B cell (primary cell): ENCODE results near the gene ARHGEF4. TPM values are rescaled to one million over a fixed set of nuclear protein-coding genes. Genes with fewer than 3 reads are reported as not detected.

Experiments used
- ATAC-seq: fragments of 200-7000 bp; cut with Tn5 transposase; one replicate; pipeline ENCODE4 v1.10.0; 2021; ENCODE audit warnings: low read depth, mild to moderate bottlenecking, moderate number of reproducible peaks, moderate library complexity
- CTCF ChIA-PET: fragments of 350-600 bp; sonication (Branson Sonifier 250); formaldehyde crosslinking; loops from one replicate; lab custom pipeline; 2021; ENCODE audit warnings: antibody characterized with exemption, inconsistent platforms; lab: Charles Lee
- POLR2A ChIA-PET: fragments of 350-600 bp; sonication (Branson Sonifier 250); formaldehyde crosslinking; loops from one replicate; lab custom pipeline; 2021; ENCODE audit warnings: antibody characterized with exemption; lab: Charles Lee
- DNase-seq: peaks from one replicate; pipeline ENCODE4 v3.0.0; 2013
- H2AFZ ChIP-seq: 2 replicates; pipeline ENCODE4 v1.6.1; 2012; ENCODE audit warnings: mild to moderate bottlenecking, low read depth, low read length; ENCODE audit not compliant: insufficient read depth, poor library complexity, severe bottlenecking
- H3K27ac ChIP-seq, 2 donors: 1 replicate in 1 of 2; 2 replicates in 1 of 2; pipeline ENCODE4 v1.5.1; 2012 to 2013; ENCODE audit warnings: low read length in 2 of 2, mild to moderate bottlenecking in 2 of 2, moderate library complexity in 1 of 2
- H3K27me3 ChIP-seq, 4 experiments: fragments of 200-600 bp in 1 of 4; sonication (generic) in 1 of 4; replicated peaks in 1 of 4; 1 replicate in 2 of 4; 2 replicates in 2 of 4; pipeline versions ENCODE4 v1.6.1 to v1.7.0; 2013 to 2016; ENCODE audit warnings: low read length in 3 of 4, mild to moderate bottlenecking in 2 of 4, mixed read lengths in 1 of 4, moderate library complexity in 1 of 4; ENCODE audit not compliant: insufficient read depth in 4 of 4, control insufficient read depth in 3 of 4; ENCODE audit errors: control extremely low read depth in 1 of 4
- H3K36me3 ChIP-seq, 2 experiments: replicated peaks in 1 of 2; 1 replicate in 1 of 2; 2 replicates in 1 of 2; pipeline versions ENCODE4 v1.6.1 to v1.7.1; 2013; ENCODE audit warnings: low read length in 1 of 2; ENCODE audit not compliant: insufficient read depth in 2 of 2, control insufficient read depth in 1 of 2; ENCODE audit errors: control extremely low read depth in 1 of 2, extremely low read depth in 1 of 2
- H3K4me1 ChIP-seq, 2 donors: fragments of 200-600 bp in 1 of 2; sonication (generic) in 1 of 2; 1 replicate in 1 of 2; 2 replicates in 1 of 2; pipeline versions ENCODE4 v1.5.1 to v1.6.1; 2013 to 2017; ENCODE audit warnings: low read length in 2 of 2; ENCODE audit not compliant: control insufficient read depth in 2 of 2, insufficient read depth in 2 of 2
- H3K4me2 ChIP-seq: replicated peaks from 2 replicates; pipeline ENCODE3; 2012; ENCODE audit warnings: mild to moderate bottlenecking, low read depth, low read length; ENCODE audit not compliant: poor library complexity, severe bottlenecking
- H3K4me3 ChIP-seq, 5 experiments: fragments of 200-600 bp in 1 of 5; sonication (generic) in 1 of 5; 1 replicate in 3 of 5; 2 replicates in 2 of 5; pipeline versions ENCODE4 v1.5.1 to v1.7.0; 2011 to 2016; ENCODE audit warnings: low read length in 4 of 5, mild to moderate bottlenecking in 4 of 5, low read depth in 2 of 5, control low read depth in 1 of 5, moderate library complexity in 1 of 5; ENCODE audit not compliant: insufficient read depth in 1 of 5; ENCODE audit errors: control extremely low read depth in 1 of 5, extremely low read depth in 1 of 5
- H3K79me2 ChIP-seq: fragments of 200-600 bp; sonication (generic); one replicate; pipeline ENCODE4 v1.6.0; 2016; ENCODE audit warnings: low read length; ENCODE audit not compliant: control insufficient read depth, insufficient read depth
- H3K9ac ChIP-seq: fragments of 200-600 bp; sonication (generic); 2 replicates; pipeline ENCODE4 v1.6.1; 2017; ENCODE audit warnings: mild to moderate bottlenecking, low read length, moderate library complexity
- H3K9me3 ChIP-seq, 3 donors: one replicate each; pipeline versions ENCODE4 v1.6.1 to v1.7.1; 2013; ENCODE audit warnings: low read length in 2 of 3; ENCODE audit not compliant: control insufficient read depth in 2 of 3, insufficient read depth in 1 of 3; ENCODE audit errors: control extremely low read depth in 1 of 3
- H4K20me1 ChIP-seq: 2 replicates; pipeline ENCODE4 v1.6.0; 2012; ENCODE audit warnings: mild to moderate bottlenecking, low read length; ENCODE audit not compliant: insufficient read depth, control insufficient read depth, poor library complexity, severe bottlenecking
- H3K27ac Mint-ChIP-seq: one replicate; pipeline ENCODE4 v1.8.0; 2021; ENCODE audit warnings: mixed read lengths
- H3K27me3 Mint-ChIP-seq: one replicate; pipeline ENCODE4 v1.8.0; 2021; ENCODE audit warnings: mixed read lengths
- H3K4me1 Mint-ChIP-seq: one replicate; pipeline ENCODE4 v1.8.0; 2021; ENCODE audit warnings: mixed read lengths
- H3K4me3 Mint-ChIP-seq: one replicate; pipeline ENCODE4 v1.8.0; 2021; ENCODE audit warnings: mixed read lengths
- H3K9me3 Mint-ChIP-seq: one replicate; pipeline ENCODE4 v1.8.0; 2022; ENCODE audit warnings: mixed read lengths; ENCODE audit not compliant: insufficient read depth
- EZH2 ChIP-seq: IDR thresholded peaks from 2 replicates; pipeline ENCODE4 v1.6.1; 2012; ENCODE audit warnings: borderline replicate concordance, low read depth, mild to moderate bottlenecking, moderate library complexity, low read length; ENCODE audit not compliant: insufficient read depth, poor library complexity, severe bottlenecking
- WGBS: methylation state at CpG from one replicate; pipeline ENCODE4 v1.1.5; 2013; ENCODE audit warnings: missing lambda C conversion rate; ENCODE audit not compliant: insufficient coverage; 5-methylcytosine and 5-hydroxymethylcytosine counted together
- intact Hi-C: fragments of 100-400 bp; cut with micrococcal nuclease; formaldehyde crosslinking; loops from one replicate; pipeline ENCODE4 v1.10.0; 2022
- polyA plus RNA-seq: library from polyadenylated mRNA; depleted of rRNA; stranded (reverse); fragments of >200 nt; gene quantifications from 2 replicates; pipeline ENCODE4 v1.2.3, GENCODE V29; 2012
- total RNA-seq, 2 donors: library from RNA; stranded (reverse); fragments of 120-200 nt in 1 of 2; gene quantifications; 1 replicate in 1 of 2; 2 replicates in 1 of 2; pipeline versions ENCODE4 v1.2.3 to v1.2.4, GENCODE V29; 2013 to 2022
- TF ChIP-seq, protein P1 (sequence below): fragments of 200-600 bp; IDR thresholded peaks from one replicate; pipeline ENCODE4 v1.8.0; 2022; ENCODE audit warnings: antibody characterized with exemption, mild to moderate bottlenecking

The ARHGEF4 gene
- total and polyA plus RNA-seq, 2 donors (not counting 1 experiment from before 2014, with no cell fraction given), result 2.1 TPM; not detected in 1

- H3K27ac Mint-ChIP-seq, result no peak overlapping the region
- peaks cover 0 to 26% (median 2%) of the 10 kb centered on the region in 4 experiments for H3K27me3 ChIP-seq
- H2AFZ ChIP-seq, result no peak overlapping the region
- H4K20me1 ChIP-seq, result no peaks in the 10 kb centered on the region
- peaks cover 2% of the 10 kb centered on the region for H3K9me3 Mint-ChIP-seq
- ChIA-PET CTCF (no interaction called here), POLR2A (no interaction called here)
- H3K9me3 ChIP-seq, result peaks cover 0 to 9% (median 0%) of the 10 kb centered on the region in 3 donors
- WGBS, result 78% methylated on average over 4 of the region's 4 CpGs
- no peak overlapping the region for H3K4me2 ChIP-seq
- ATAC-seq (no peak), DNase-seq (no peak)
- TF ChIP-seq, protein P1, sequence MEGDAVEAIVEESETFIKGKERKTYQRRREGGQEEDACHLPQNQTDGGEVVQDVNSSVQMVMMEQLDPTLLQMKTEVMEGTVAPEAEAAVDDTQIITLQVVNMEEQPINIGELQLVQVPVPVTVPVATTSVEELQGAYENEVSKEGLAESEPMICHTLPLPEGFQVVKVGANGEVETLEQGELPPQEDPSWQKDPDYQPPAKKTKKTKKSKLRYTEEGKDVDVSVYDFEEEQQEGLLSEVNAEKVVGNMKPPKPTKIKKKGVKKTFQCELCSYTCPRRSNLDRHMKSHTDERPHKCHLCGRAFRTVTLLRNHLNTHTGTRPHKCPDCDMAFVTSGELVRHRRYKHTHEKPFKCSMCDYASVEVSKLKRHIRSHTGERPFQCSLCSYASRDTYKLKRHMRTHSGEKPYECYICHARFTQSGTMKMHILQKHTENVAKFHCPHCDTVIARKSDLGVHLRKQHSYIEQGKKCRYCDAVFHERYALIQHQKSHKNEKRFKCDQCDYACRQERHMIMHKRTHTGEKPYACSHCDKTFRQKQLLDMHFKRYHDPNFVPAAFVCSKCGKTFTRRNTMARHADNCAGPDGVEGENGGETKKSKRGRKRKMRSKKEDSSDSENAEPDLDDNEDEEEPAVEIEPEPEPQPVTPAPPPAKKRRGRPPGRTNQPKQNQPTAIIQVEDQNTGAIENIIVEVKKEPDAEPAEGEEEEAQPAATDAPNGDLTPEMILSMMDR, result no peak
- TF ChIP-seq EZH2, result no peak
- no peak overlapping the region for H3K4me3 ChIP-seq
- H3K4me3 Mint-ChIP-seq, result no peak overlapping the region
- no peaks in the 10 kb centered on the region for H3K4me1 ChIP-seq
- H3K9ac ChIP-seq, result no peak overlapping the region
- no peaks in the 10 kb centered on the region for H3K79me2 ChIP-seq
- no peaks in the 10 kb centered on the region for H3K4me1 Mint-ChIP-seq
- H3K36me3 ChIP-seq, result no peaks in the 10 kb centered on the region
- no peak overlapping the region for H3K27ac ChIP-seq
- intact Hi-C loops, result no loop called here
- peaks cover 21% of the 10 kb centered on the region for H3K27me3 Mint-ChIP-seq
Observed at GRCh38 chr2:131032393-131032836, 195.7 kb downstream of the ARHGEF4 start.

- Mint-ChIP-seq H3K4me3 (no peak overlapping the region), H3K27ac (no peak overlapping the region), H3K9me3 (no peaks in the 10 kb centered on the region), H3K4me1 (no peaks in the 10 kb centered on the region), H3K27me3 (peaks cover 22% of the 10 kb centered on the region)
- Histone ChIP-seq H3K27ac (no peak overlapping the region), H4K20me1 (no peaks in the 10 kb centered on the region), H3K4me1 (no peaks in the 10 kb centered on the region), H2AFZ (no peak overlapping the region), H3K4me2 (no peak overlapping the region), H3K79me2 (no peaks in the 10 kb centered on the region), H3K9ac (no peak overlapping the region), H3K27me3 (peaks cover 0 to 31% (median 2%) of the 10 kb centered on the region in 4 experiments), H3K4me3 (no peak overlapping the region), H3K9me3 (no peaks in the 10 kb centered on the region), H3K36me3 (no peaks in the 10 kb centered on the region)
- ATAC-seq (no peak), DNase-seq (no peak)
- intact Hi-C loops, result no loop called here
- no peak for TF ChIP-seq EZH2
- TF ChIP-seq, protein P1, result no peak
- POLR2A ChIA-PET, result no interaction called here
- CTCF ChIA-PET, result no interaction called here
- 83% methylated on average over 1 of the region's 1 CpG for WGBS
Observed at GRCh38 chr2:131033786-131034121, 197.0 kb downstream of the ARHGEF4 start.
